H1 (cell line): ENCODE results near the gene ZAR1. TPM values are rescaled to one million over a fixed set of nuclear protein-coding genes. Genes with fewer than 3 reads are reported as not detected.

ENCODE experiments used
- CTCF ChIA-PET: fragments of 300-600 bp; sonication (Branson Sonifier 250); formaldehyde crosslinking; loops from one replicate; lab custom pipeline; 2021; ENCODE audit not compliant: partially characterized antibody; lab: Charles Lee
- POLR2A ChIA-PET: fragments of 300-600 bp; sonication (Branson Sonifier 250); formaldehyde crosslinking; loops from one replicate; lab custom pipeline; 2021; ENCODE audit warnings: inconsistent platforms; ENCODE audit not compliant: partially characterized antibody; lab: Charles Lee
- DNase-seq, 2 experiments: peaks; one replicate each; pipeline versions ENCODE4 v3.0.0 to v3.0.0-alpha.2; 2010 to 2022; ENCODE audit warnings: low spot score in 2 of 2, low read depth in 1 of 2, mixed read lengths in 1 of 2
- FAIRE-seq: peaks from 2 replicates; lab custom pipeline; 2011; peaks lifted over from hg19 to GRCh38; lab: Jason Lieb, UNC
- H2AFZ ChIP-seq: 2 replicates; pipeline ENCODE4 v1.8.1; 2012; ENCODE audit warnings: low read length, inconsistent platforms
- H2AK5ac ChIP-seq: 2 replicates; pipeline ENCODE4 v1.6.1; 2013; ENCODE audit warnings: low read depth, low read length
- H2BK120ac ChIP-seq: replicated peaks from 2 replicates; pipeline ENCODE3; 2013; ENCODE audit warnings: low read depth, low read length, inconsistent platforms
- H2BK12ac ChIP-seq: 2 replicates; pipeline ENCODE4 v1.6.1; 2013; ENCODE audit warnings: low read depth, low read length
- H2BK15ac ChIP-seq: 2 replicates; pipeline ENCODE4 v1.6.1; 2013; ENCODE audit warnings: low read length
- H2BK20ac ChIP-seq: 2 replicates; pipeline ENCODE4 v1.6.1; 2013; ENCODE audit warnings: low read length
- H2BK5ac ChIP-seq: 2 replicates; pipeline ENCODE4 v1.6.1; 2013; ENCODE audit warnings: low read depth, low read length
- H3K14ac ChIP-seq: 2 replicates; pipeline ENCODE4 v1.6.1; 2013; ENCODE audit warnings: inconsistent platforms; ENCODE audit not compliant: insufficient read length
- H3K18ac ChIP-seq: 2 replicates; pipeline ENCODE4 v1.6.1; 2013; ENCODE audit warnings: low read length; ENCODE audit errors: extremely low read depth
- H3K23ac ChIP-seq: 2 replicates; pipeline ENCODE4 v1.6.1; 2013; ENCODE audit warnings: inconsistent platforms; ENCODE audit not compliant: insufficient read length
- H3K23me2 ChIP-seq: 2 replicates; pipeline ENCODE4 v1.6.1; 2013; ENCODE audit warnings: low read depth, low read length
- H3K27ac ChIP-seq: 2 replicates; pipeline ENCODE4 v1.6.1; 2011; ENCODE audit warnings: low read depth, low read length, inconsistent platforms
- H3K27me3 ChIP-seq, 4 experiments: replicated peaks in 1 of 4; 1 replicate in 1 of 4; 2 replicates in 3 of 4; pipeline versions ENCODE4 v1.6.1 to v1.8.1; 2011 to 2013; ENCODE audit warnings: low read length in 3 of 4, mild to moderate bottlenecking in 3 of 4, inconsistent platforms in 2 of 4, mixed read lengths in 2 of 4, moderate library complexity in 1 of 4; ENCODE audit not compliant: control insufficient read depth in 3 of 4, insufficient read depth in 3 of 4; ENCODE audit errors: extremely low read depth in 1 of 4
- H3K36me3 ChIP-seq, 4 experiments: 2 replicates each; pipeline versions ENCODE4 v1.6.1 to v1.8.1; 2011 to 2013; ENCODE audit warnings: mild to moderate bottlenecking in 4 of 4, low read length in 3 of 4, moderate library complexity in 2 of 4, control low read depth in 1 of 4, inconsistent platforms in 1 of 4; ENCODE audit not compliant: insufficient read depth in 4 of 4, control insufficient read depth in 2 of 4
- H3K4ac ChIP-seq: replicated peaks from 2 replicates; pipeline ENCODE3; 2013; ENCODE audit warnings: low read length, low read depth, mixed read lengths, inconsistent platforms; ENCODE audit not compliant: insufficient read length
- H3K4me1 ChIP-seq, 4 experiments: replicated peaks in 1 of 4; 1 replicate in 1 of 4; 2 replicates in 3 of 4; pipeline versions ENCODE4 v1.6.1 to v1.8.1; 2011 to 2013; ENCODE audit warnings: low read length in 3 of 4, inconsistent platforms in 2 of 4, mixed read lengths in 1 of 4; ENCODE audit not compliant: insufficient read depth in 4 of 4, control insufficient read depth in 3 of 4
- H3K4me2 ChIP-seq, 2 experiments: 2 replicates each; pipeline versions ENCODE4 v1.6.1 to v1.8.1; 2011 to 2013; ENCODE audit warnings: low read depth in 2 of 2, low read length in 2 of 2, control low read depth in 1 of 2, inconsistent platforms in 1 of 2, mild to moderate bottlenecking in 1 of 2; ENCODE audit not compliant: insufficient read depth in 1 of 2
- H3K4me3 ChIP-seq, 4 experiments: fragments of 200-600, 300-600 bp in 1 of 4; sonication (generic), shearing (Covaris generic), sonication (Bioruptor Twin) in 1 of 4; 2 replicates each; pipeline versions ENCODE4 v1.5.1 to v1.8.1; 2011 to 2016; ENCODE audit warnings: low read length in 4 of 4, low read depth in 3 of 4, control low read depth in 2 of 4, inconsistent platforms in 2 of 4, mild to moderate bottlenecking in 2 of 4, mixed read lengths in 1 of 4, moderate library complexity in 1 of 4; ENCODE audit not compliant: insufficient read depth in 2 of 4; ENCODE audit errors: extremely low read depth in 1 of 4
- H3K56ac ChIP-seq: replicated peaks from 2 replicates; pipeline ENCODE3; 2013; ENCODE audit warnings: low read depth, mild to moderate bottlenecking, mixed read lengths, low read length, inconsistent platforms; ENCODE audit not compliant: insufficient read length
- H3K79me1 ChIP-seq: 2 replicates; pipeline ENCODE4 v1.6.1; 2013; ENCODE audit warnings: low read depth, low read length, control low read depth
- H3K79me2 ChIP-seq, 2 experiments: 2 replicates each; pipeline versions ENCODE4 v1.6.1 to v1.8.1; 2012 to 2013; ENCODE audit warnings: low read length in 2 of 2, mild to moderate bottlenecking in 2 of 2, inconsistent platforms in 1 of 2; ENCODE audit not compliant: insufficient read depth in 2 of 2, control insufficient read depth in 1 of 2
- H3K9ac ChIP-seq, 4 experiments: replicated peaks in 1 of 4; 1 replicate in 1 of 4; 2 replicates in 3 of 4; pipeline versions ENCODE4 v1.6.1 to v1.8.1; 2011 to 2013; ENCODE audit warnings: low read depth in 3 of 4, low read length in 3 of 4, control low read depth in 2 of 4, mild to moderate bottlenecking in 2 of 4, moderate library complexity in 2 of 4, inconsistent platforms in 1 of 4; ENCODE audit errors: extremely low read depth in 1 of 4
- H3K9me3 ChIP-seq, 2 experiments: 2 replicates each; pipeline versions ENCODE4 v1.6.1 to v1.8.1; 2012 to 2013; ENCODE audit warnings: mild to moderate bottlenecking in 2 of 2, moderate library complexity in 2 of 2, control low read depth in 1 of 2, inconsistent platforms in 1 of 2, low read depth in 1 of 2, low read length in 1 of 2, mixed read lengths in 1 of 2; ENCODE audit not compliant: insufficient read depth in 2 of 2
- H4K20me1 ChIP-seq, 2 experiments: replicated peaks in 1 of 2; 2 replicates each; pipeline versions ENCODE3 to v1.8.1; 2011 to 2013; ENCODE audit warnings: inconsistent platforms in 2 of 2, low read length in 2 of 2, mild to moderate bottlenecking in 1 of 2; ENCODE audit not compliant: insufficient read depth in 2 of 2, control insufficient read depth in 1 of 2
- H4K5ac ChIP-seq: 2 replicates; pipeline ENCODE4 v1.6.1; 2013; ENCODE audit warnings: low read length, low read depth, mixed read lengths, inconsistent platforms; ENCODE audit not compliant: insufficient read length
- H4K8ac ChIP-seq: 2 replicates; pipeline ENCODE4 v1.8.0; 2013; ENCODE audit warnings: mild to moderate bottlenecking, moderate library complexity, low read length, inconsistent platforms; ENCODE audit not compliant: insufficient read depth; ENCODE audit errors: extremely low read depth
- H4K91ac ChIP-seq: replicated peaks from 2 replicates; pipeline ENCODE3; 2013; ENCODE audit warnings: low read length, mixed read lengths, inconsistent platforms; ENCODE audit not compliant: insufficient read length
- BCL11A ChIP-seq, 2 experiments: IDR thresholded peaks; one replicate each; pipeline ENCODE4 v1.6.1; 2011; ENCODE audit warnings: low read depth in 2 of 2, low read length in 2 of 2, mild to moderate bottlenecking in 2 of 2
- CBX5 ChIP-seq: fragments of 300-800, 300-1000 bp; sonication (generic); IDR thresholded peaks from 2 replicates; pipeline ENCODE4 v1.7.1; 2016; ENCODE audit warnings: antibody characterized with exemption, low read length, low read depth
- CEBPB ChIP-seq: IDR thresholded peaks from 2 replicates; pipeline ENCODE4 v1.6.1; 2012; ENCODE audit warnings: low read depth, low read length
- EP300 ChIP-seq, 2 experiments: IDR thresholded peaks; 1 replicate in 1 of 2; 2 replicates in 1 of 2; pipeline ENCODE4 v1.6.1; 2011 to 2012; ENCODE audit warnings: low read depth in 2 of 2, low read length in 2 of 2, mild to moderate bottlenecking in 2 of 2, borderline replicate concordance in 1 of 2, inconsistent platforms in 1 of 2, moderate library complexity in 1 of 2
- EZH2 ChIP-seq: fragments of 200-600 bp; sonication (generic); IDR thresholded peaks from 2 replicates; pipeline ENCODE4 v1.7.1; 2012; ENCODE audit warnings: low read depth, mild to moderate bottlenecking, moderate library complexity, low read length, inconsistent platforms; ENCODE audit not compliant: severe bottlenecking
- GABPA ChIP-seq: IDR thresholded peaks from 2 replicates; pipeline ENCODE4 v1.6.1; 2011; ENCODE audit warnings: mild to moderate bottlenecking, low read length, moderate library complexity, borderline replicate concordance; ENCODE audit not compliant: insufficient read depth
- MAFK ChIP-seq: IDR thresholded peaks from 2 replicates; pipeline ENCODE4 v1.6.1; 2012; ENCODE audit warnings: low read depth, mild to moderate bottlenecking, improper control_type of control experiment, low read length
- SP2 ChIP-seq: IDR thresholded peaks from 2 replicates; pipeline ENCODE4 v1.6.1; 2012; ENCODE audit warnings: mild to moderate bottlenecking, low read length, inconsistent platforms
- whole genome bisulfite sequencing, 2 experiments: shearing (Covaris generic) in 1 of 2; methylation state at CpG; one replicate each; pipeline versions ENCODE4 v1.1.6 to v1.1.7; 2013 to 2015; ENCODE audit warnings: low lambda C conversion rate in 2 of 2, mixed read lengths in 2 of 2, inconsistent platforms in 1 of 2, low coverage in 1 of 2, missing lambda C conversion rate in 1 of 2; ENCODE audit not compliant: insufficient replicate concordance in 2 of 2, insufficient coverage in 1 of 2, insufficient read length in 1 of 2; ENCODE audit errors: extremely low coverage in 1 of 2, missing lambda C conversion rate in 1 of 2; 5-methylcytosine and 5-hydroxymethylcytosine counted together
- polyA plus RNA-seq, 7 experiments: library from polyadenylated mRNA; depleted of rRNA in 3 of 7; stranded (reverse) in 5 of 7; unstranded in 2 of 7; fragments of >200 nt in 5 of 7; fragments of 200-250 nt in 2 of 7; gene quantifications; 1 replicate in 5 of 7; 2 replicates in 1 of 7; 4 replicates in 1 of 7; pipeline versions ENCODE4 v1.2.1 to v1.2.3, GENCODE V29; 2011 to 2013; ENCODE audit warnings: missing spikeins in 2 of 7, mixed read lengths in 2 of 7
- total RNA-seq: library from RNA; stranded (reverse); fragmentation: NEBNext Ultra II Directional; extraction: Animal tissue kit (Norgen Biotek cat#: 25700); gene quantifications from 2 replicates; pipeline ENCODE4 v1.2.1, GENCODE V29; 2021
- TF ChIP-seq, protein P1 (sequence below), 3 experiments: IDR thresholded peaks; 1 replicate in 2 of 3; 2 replicates in 1 of 3; pipeline versions ENCODE4 v1.5.1 to v1.6.1; 2011; ENCODE audit warnings: low read length in 3 of 3, mild to moderate bottlenecking in 3 of 3, inconsistent platforms in 2 of 3, low read depth in 1 of 3, moderate library complexity in 1 of 3; ENCODE audit not compliant: insufficient read depth in 1 of 3; ENCODE audit errors: control extremely low read depth in 1 of 3

ZAR1 gene
- total and polyA plus RNA-seq, 2 of the 8 experiments (the other 6 are each of a cell fraction or from before 2014, with no cell fraction given), result 0.33 to 0.78 TPM

- no peak overlapping the region for H3K4me2 ChIP-seq
- no peaks in the 10 kb centered on the region for H3K4me1 ChIP-seq
- H3K23me2 ChIP-seq, result no peaks in the 10 kb centered on the region
- H2BK15ac ChIP-seq, result no peak overlapping the region
- no peak for FAIRE-seq
- no peaks in the 10 kb centered on the region for H3K79me2 ChIP-seq
- no peak overlapping the region for H3K56ac ChIP-seq
- no peak overlapping the region for H3K23ac ChIP-seq
- ChIA-PET POLR2A (no interaction called here), CTCF (interaction anchor here (1.5 kb wide), 1 partner anchor 17 kb away, joined by 3 read pairs; no protein-coding TSS in a partner anchor)
- H3K27ac ChIP-seq, result no peak overlapping the region
- H3K18ac ChIP-seq, result no peak overlapping the region
- H2BK20ac ChIP-seq, result no peak overlapping the region
- H4K20me1 ChIP-seq, result peaks cover 0 to 2% of the 10 kb centered on the region in 2 experiments
- no peak for TF ChIP-seq SP2
- TF ChIP-seq MAFK, result no peak
- TF ChIP-seq BCL11A (IDR thresholded peaks at IDR 0.05; ENCODE audit: low read depth in 2 of 2, low read length in 2 of 2), result no peak
- no peak for TF ChIP-seq EZH2
- TF ChIP-seq, protein P1, sequence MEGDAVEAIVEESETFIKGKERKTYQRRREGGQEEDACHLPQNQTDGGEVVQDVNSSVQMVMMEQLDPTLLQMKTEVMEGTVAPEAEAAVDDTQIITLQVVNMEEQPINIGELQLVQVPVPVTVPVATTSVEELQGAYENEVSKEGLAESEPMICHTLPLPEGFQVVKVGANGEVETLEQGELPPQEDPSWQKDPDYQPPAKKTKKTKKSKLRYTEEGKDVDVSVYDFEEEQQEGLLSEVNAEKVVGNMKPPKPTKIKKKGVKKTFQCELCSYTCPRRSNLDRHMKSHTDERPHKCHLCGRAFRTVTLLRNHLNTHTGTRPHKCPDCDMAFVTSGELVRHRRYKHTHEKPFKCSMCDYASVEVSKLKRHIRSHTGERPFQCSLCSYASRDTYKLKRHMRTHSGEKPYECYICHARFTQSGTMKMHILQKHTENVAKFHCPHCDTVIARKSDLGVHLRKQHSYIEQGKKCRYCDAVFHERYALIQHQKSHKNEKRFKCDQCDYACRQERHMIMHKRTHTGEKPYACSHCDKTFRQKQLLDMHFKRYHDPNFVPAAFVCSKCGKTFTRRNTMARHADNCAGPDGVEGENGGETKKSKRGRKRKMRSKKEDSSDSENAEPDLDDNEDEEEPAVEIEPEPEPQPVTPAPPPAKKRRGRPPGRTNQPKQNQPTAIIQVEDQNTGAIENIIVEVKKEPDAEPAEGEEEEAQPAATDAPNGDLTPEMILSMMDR (IDR thresholded peaks at IDR 0.05; ENCODE audit: control extremely low read depth in 1 of 3, insufficient read depth in 1 of 3, low read depth in 1 of 3, low read length in 3 of 3), result no peak
- TF ChIP-seq GABPA, result no peak
- TF ChIP-seq CBX5, result no peak
- no peak for TF ChIP-seq EP300 (IDR thresholded peaks at IDR 0.05; ENCODE audit: borderline replicate concordance in 1 of 2, low read depth in 2 of 2, low read length in 2 of 2)
- no peak for TF ChIP-seq CEBPB
- peaks cover 11 to 69% (median 25%) of the 10 kb centered on the region in 4 experiments for H3K36me3 ChIP-seq
- H3K9me3 ChIP-seq, result no peaks in the 10 kb centered on the region
- H4K5ac ChIP-seq, result no peak overlapping the region
- H2AK5ac ChIP-seq, result no peak overlapping the region
- no peak for DNase-seq
- H3K4me3 ChIP-seq, result no peak overlapping the region
- H2AFZ ChIP-seq, result no peak overlapping the region
- H3K79me1 ChIP-seq, result no peaks in the 10 kb centered on the region; the same call in 1 of the 2 replicates
- 90% methylated on average over 3 of the region's 3 CpGs; no CpG with 5 or more reads in 1 of the 2 experiments for WGBS, 2 experiments
- H4K8ac ChIP-seq, result no peak overlapping the region
- no peak overlapping the region for H3K4ac ChIP-seq
- H3K27me3 ChIP-seq, result no peaks in the 10 kb centered on the region
- no peak overlapping the region for H4K91ac ChIP-seq
- no peak overlapping the region for H3K14ac ChIP-seq
- H2BK12ac ChIP-seq, result no peak overlapping the region
- no peak overlapping the region for H2BK5ac ChIP-seq
- no peak overlapping the region for H2BK120ac ChIP-seq
- H3K9ac ChIP-seq, result no peak overlapping the region
Observed at GRCh38 chr4:48518143-48518542, 28.1 kb downstream of the ZAR1 start.
